ENCODE data around the gene NRDC. TPM values are rescaled to one million over a fixed set of nuclear protein-coding genes. Genes with fewer than 3 reads are reported as not detected.

NRDC gene
- total and polyA plus RNA-seq, 2 of the 8 experiments (the other 6 are each of a cell fraction or from before 2014, with no cell fraction given) = 70.2 to 182 TPM

DNA sequence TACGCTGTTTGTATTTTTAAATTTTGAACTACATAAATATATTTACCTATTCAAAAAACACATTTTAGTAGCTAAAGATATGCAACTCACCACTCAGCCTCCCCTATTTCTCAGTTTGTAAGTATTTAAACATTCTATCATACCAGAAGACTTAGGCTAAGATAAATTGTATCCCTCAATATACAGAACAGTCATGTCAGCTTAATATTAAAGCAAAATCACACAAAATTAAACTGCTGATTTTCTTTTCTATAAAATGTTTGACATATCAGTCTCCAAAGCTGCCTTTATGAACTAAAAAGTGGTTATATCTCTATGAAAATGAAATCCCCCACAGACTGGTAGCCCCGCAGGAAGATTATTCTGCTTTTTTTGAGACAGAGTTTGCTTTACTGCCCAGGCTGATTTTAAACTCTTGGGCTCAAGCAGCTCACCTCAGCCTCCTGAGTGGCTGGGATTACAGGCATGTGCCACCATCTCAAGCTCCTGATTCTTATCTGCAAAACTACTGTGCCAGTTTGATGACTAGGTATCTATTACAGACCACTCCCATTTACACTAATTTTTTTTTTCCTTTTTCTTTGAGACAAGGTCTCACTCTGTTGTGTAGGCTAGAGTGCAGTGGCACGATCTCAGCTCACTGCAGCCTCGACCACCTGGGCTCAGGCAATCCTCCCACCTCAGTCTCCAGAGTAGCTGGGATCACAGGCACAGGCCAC is 37.6 kb downstream of the NRDC start:
- Histone ChIP-seq H3K27me3 (replicated peaks in 1 of 4; ENCODE audit: control insufficient read depth in 3 of 4, extremely low read depth in 1 of 4, insufficient read depth in 3 of 4, low read length in 3 of 4) (no peaks in the 10 kb centered on the region), H4K8ac (ENCODE audit: extremely low read depth, insufficient read depth, low read length) (no peak overlapping the region; the same call in 1 of the 2 replicates), H2AK5ac (ENCODE audit: low read depth, low read length) (no peak overlapping the region), H3K23ac (ENCODE audit: insufficient read length) (no peak overlapping the region), H3K4ac (replicated peaks; ENCODE audit: insufficient read length, low read depth, low read length) (no peak overlapping the region), H2BK12ac (ENCODE audit: low read depth, low read length) (no peak overlapping the region), H2BK120ac (replicated peaks; ENCODE audit: low read depth, low read length) (no peak overlapping the region), H3K9me3 (ENCODE audit: insufficient read depth in 2 of 2, low read depth in 1 of 2, low read length in 1 of 2) (no peaks in the 10 kb centered on the region), H3K27ac (ENCODE audit: low read depth, low read length) (no peak overlapping the region), H4K20me1 (replicated peaks in 1 of 2; ENCODE audit: control insufficient read depth in 1 of 2, insufficient read depth in 2 of 2, low read length in 2 of 2) (no peaks in the 10 kb centered on the region), H3K4me3 (ENCODE audit: extremely low read depth in 1 of 4, insufficient read depth in 2 of 4, low read depth in 3 of 4, low read length in 4 of 4) (no peak overlapping the region), H4K91ac (replicated peaks; ENCODE audit: insufficient read length, low read length) (no peak overlapping the region), H3K79me1 (ENCODE audit: low read depth, low read length) (no peaks in the 10 kb centered on the region), H3K36me3 (ENCODE audit: control insufficient read depth in 2 of 4, insufficient read depth in 4 of 4, low read length in 3 of 4) (peaks cover 4 to 22% (median 9%) of the 10 kb centered on the region in 4 experiments; a peak in 6 of 8 replicates), H3K56ac (replicated peaks; ENCODE audit: insufficient read length, low read depth, low read length) (no peak overlapping the region), H2BK15ac (ENCODE audit: low read length) (no peak overlapping the region), H3K4me2 (ENCODE audit: insufficient read depth in 1 of 2, low read depth in 2 of 2, low read length in 2 of 2) (no peak overlapping the region), H3K4me1 (replicated peaks in 1 of 4; ENCODE audit: control insufficient read depth in 3 of 4, insufficient read depth in 4 of 4, low read length in 3 of 4) (peaks cover 0 to 4% (median under 1%) of the 10 kb centered on the region in 4 experiments; a peak in 4 of 7 replicates), H3K79me2 (ENCODE audit: control insufficient read depth in 1 of 2, insufficient read depth in 2 of 2, low read length in 2 of 2) (peaks cover 0 to 28% of the 10 kb centered on the region in 2 experiments; a peak in 2 of 4 replicates), H3K9ac (replicated peaks in 1 of 4; ENCODE audit: extremely low read depth in 1 of 4, low read depth in 3 of 4, low read length in 3 of 4) (no peak overlapping the region), H3K14ac (ENCODE audit: insufficient read length) (no peak overlapping the region), H4K5ac (ENCODE audit: insufficient read length, low read depth, low read length) (no peak overlapping the region), H2AFZ (ENCODE audit: low read length) (no peak overlapping the region), H3K18ac (ENCODE audit: extremely low read depth, low read length) (no peak overlapping the region), H2BK20ac (ENCODE audit: low read length) (no peak overlapping the region), H3K23me2 (ENCODE audit: low read depth, low read length) (no peaks in the 10 kb centered on the region; the same call in 1 of the 2 replicates), H2BK5ac (ENCODE audit: low read depth, low read length) (no peak overlapping the region)
- ChIA-PET POLR2A (ENCODE audit: partially characterized antibody) (interaction anchor here (0.7 to 1.9 kb wide), 2 partner anchors 9 to 37 kb away, joined by 4 to 5 read pairs; no protein-coding TSS in a partner anchor), CTCF (ENCODE audit: partially characterized antibody) (interaction anchor here (0.8 to 1.0 kb wide), 5 partner anchors 9 to 429 kb away, joined by 3 to 5 read pairs (median 3); no protein-coding TSS in a partner anchor)
- no peak for DNase-seq (ENCODE audit: low read depth in 1 of 2, low spot score in 2 of 2)
- WGBS, 2 experiments (ENCODE audit: extremely low coverage in 1 of 2, insufficient coverage in 1 of 2, insufficient read length in 1 of 2, insufficient replicate concordance in 2 of 2, low coverage in 1 of 2, low lambda C conversion rate in 2 of 2, missing lambda C conversion rate in 1 of 2) = 95% methylated on average over 4 of the region's 4 CpGs; no CpG with 5 or more reads in 1 of the 2 experiments
- FAIRE-seq = no peak
- TF ChIP-seq CHD2 (IDR thresholded peaks at IDR 0.05; ENCODE audit: low read length) (no peak), RAD21 (IDR thresholded peaks at IDR 0.05 in 1 of 2, conservative IDR thresholded peaks at IDR 0.05 in 1 of 2; ENCODE audit: low read depth in 2 of 2, low read length in 2 of 2) (no peak), RNF2 (IDR thresholded peaks at IDR 0.05; ENCODE audit: borderline replicate concordance, low read depth, low read length, missing control alignments, poor library complexity, severe bottlenecking) (no peak), SIN3A (conservative IDR thresholded peaks at IDR 0.05 in 1 of 2, IDR thresholded peaks at IDR 0.05 in 1 of 2; ENCODE audit: low read depth in 1 of 2, low read length in 2 of 2) (no peak), CBX8 (IDR thresholded peaks at IDR 0.05; ENCODE audit: borderline replicate concordance, low read depth, low read length) (no peak), GTF2F1 (IDR thresholded peaks at IDR 0.05; ENCODE audit: borderline replicate concordance, low read depth, low read length) (no peak), JUND (IDR thresholded peaks at IDR 0.05; ENCODE audit: low read length) (no peak), CHD1 (IDR thresholded peaks at IDR 0.05; ENCODE audit: low read depth, low read length) (no peak), RBBP5 (IDR thresholded peaks at IDR 0.05; ENCODE audit: borderline replicate concordance, low read depth, low read length) (no peak), SP2 (IDR thresholded peaks at IDR 0.05; ENCODE audit: low read length) (no peak)
- TF ChIP-seq, protein P1, sequence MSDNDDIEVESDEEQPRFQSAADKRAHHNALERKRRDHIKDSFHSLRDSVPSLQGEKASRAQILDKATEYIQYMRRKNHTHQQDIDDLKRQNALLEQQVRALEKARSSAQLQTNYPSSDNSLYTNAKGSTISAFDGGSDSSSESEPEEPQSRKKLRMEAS (IDR thresholded peaks at IDR 0.05) = no peak

Data from H1 (cell line).